Chondrocyte (in vitro differentiated cells): ENCODE data around the gene DHX34. TPM values are rescaled to one million over a fixed set of nuclear protein-coding genes. Genes with fewer than 3 reads are reported as not detected.
A peak's percentile ranks its signal among the peaks of the same experiment; 100 is the strongest.

Experiments used
- DNase-seq: peaks from one replicate; pipeline ENCODE4 v3.0.0; 2021; ENCODE audit warnings: mixed read lengths, low spot score
- H3K27ac Mint-ChIP-seq: one replicate; pipeline ENCODE4 v1.8.0; 2021; ENCODE audit warnings: mild to moderate bottlenecking, moderate library complexity, mixed read lengths; ENCODE audit not compliant: unreplicated experiment
- H3K27me3 Mint-ChIP-seq: 2 replicates; pipeline ENCODE4 v1.8.0; 2021; ENCODE audit warnings: low read depth, mixed read lengths
- H3K36me3 Mint-ChIP-seq: 2 replicates; pipeline ENCODE4 v1.8.0; 2021; ENCODE audit warnings: low read depth, mixed read lengths
- H3K4me1 Mint-ChIP-seq: 2 replicates; pipeline ENCODE4 v1.8.0; 2021; ENCODE audit warnings: low read depth, mild to moderate bottlenecking, mixed read lengths
- H3K4me3 Mint-ChIP-seq: one replicate; pipeline ENCODE4 v1.8.0; 2021; ENCODE audit warnings: mild to moderate bottlenecking, moderate library complexity, mixed read lengths; ENCODE audit not compliant: unreplicated experiment
- H3K9me3 Mint-ChIP-seq: 2 replicates; pipeline ENCODE4 v1.8.0; 2021; ENCODE audit warnings: low read depth, mixed read lengths
- total RNA-seq: library from RNA; stranded (reverse); gene quantifications from 3 replicates; pipeline ENCODE4 v1.2.1, GENCODE V29; 2021
- TF ChIP-seq, protein P1 (sequence below): fragments of 200-600 bp; sonication (generic); IDR thresholded peaks from 2 replicates; pipeline ENCODE4 v1.5.0; 2021; ENCODE audit warnings: antibody characterized with exemption, mild to moderate bottlenecking, moderate library complexity

Gene DHX34
- total RNA-seq, 1 donor from 2014 or later: 15.6 TPM

DNA sequence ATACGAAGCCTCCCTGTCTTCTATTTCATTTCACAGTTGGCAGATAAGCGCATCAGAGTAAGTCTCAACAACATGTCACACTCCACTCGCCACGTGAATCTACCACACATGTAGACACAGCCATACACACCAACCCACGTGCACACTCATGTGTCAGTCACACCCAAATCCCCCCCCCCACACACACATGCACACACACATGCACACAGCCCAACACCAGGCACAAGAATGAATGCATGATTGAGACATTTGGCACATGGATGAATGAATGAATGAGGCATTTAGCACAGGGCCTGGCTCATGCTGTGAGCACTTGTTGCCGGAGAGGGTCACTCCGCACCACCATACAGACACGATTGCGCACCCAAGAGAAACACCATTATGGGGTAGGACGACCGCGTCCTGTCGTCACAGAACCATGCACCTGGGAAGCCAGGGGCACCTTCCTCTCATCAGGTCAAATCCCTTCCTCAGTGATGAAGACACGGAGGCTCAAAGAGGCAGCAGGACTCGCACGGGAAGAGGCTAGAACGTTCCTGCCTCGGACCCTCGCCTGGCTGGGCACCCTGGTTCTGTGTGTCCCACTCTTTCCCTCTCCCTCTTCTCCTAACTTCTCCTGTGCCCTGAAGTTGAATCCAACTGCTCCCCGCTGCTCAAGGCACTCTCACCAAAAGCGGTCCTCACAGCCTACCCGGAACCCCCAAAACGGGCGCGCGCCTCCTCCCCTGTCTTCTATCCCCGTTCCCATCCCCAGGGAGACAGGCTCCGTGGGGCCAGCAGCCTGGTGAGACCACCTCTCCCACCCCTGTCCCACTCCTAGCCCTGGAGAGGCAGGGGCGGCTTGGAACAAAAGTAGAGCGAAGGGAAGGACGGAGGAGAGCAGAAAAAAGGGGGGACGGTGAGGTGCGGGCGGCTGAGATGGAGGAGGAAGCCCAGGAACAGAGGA lies 68.9 kb downstream of the DHX34 start:
- TF ChIP-seq, protein P1, sequence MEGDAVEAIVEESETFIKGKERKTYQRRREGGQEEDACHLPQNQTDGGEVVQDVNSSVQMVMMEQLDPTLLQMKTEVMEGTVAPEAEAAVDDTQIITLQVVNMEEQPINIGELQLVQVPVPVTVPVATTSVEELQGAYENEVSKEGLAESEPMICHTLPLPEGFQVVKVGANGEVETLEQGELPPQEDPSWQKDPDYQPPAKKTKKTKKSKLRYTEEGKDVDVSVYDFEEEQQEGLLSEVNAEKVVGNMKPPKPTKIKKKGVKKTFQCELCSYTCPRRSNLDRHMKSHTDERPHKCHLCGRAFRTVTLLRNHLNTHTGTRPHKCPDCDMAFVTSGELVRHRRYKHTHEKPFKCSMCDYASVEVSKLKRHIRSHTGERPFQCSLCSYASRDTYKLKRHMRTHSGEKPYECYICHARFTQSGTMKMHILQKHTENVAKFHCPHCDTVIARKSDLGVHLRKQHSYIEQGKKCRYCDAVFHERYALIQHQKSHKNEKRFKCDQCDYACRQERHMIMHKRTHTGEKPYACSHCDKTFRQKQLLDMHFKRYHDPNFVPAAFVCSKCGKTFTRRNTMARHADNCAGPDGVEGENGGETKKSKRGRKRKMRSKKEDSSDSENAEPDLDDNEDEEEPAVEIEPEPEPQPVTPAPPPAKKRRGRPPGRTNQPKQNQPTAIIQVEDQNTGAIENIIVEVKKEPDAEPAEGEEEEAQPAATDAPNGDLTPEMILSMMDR: no peak
- no peak for DNase-seq
- Mint-ChIP-seq H3K36me3 (peaks cover 18% of the 10 kb centered on the region), H3K27me3 (peaks cover 15% of the 10 kb centered on the region), H3K4me1 (peaks cover 52% of the 10 kb centered on the region), H3K9me3 (no peaks in the 10 kb centered on the region), H3K4me3 (peak overlapping the region; percentile 80), H3K27ac (peak overlapping the region; percentile 24)

- no peaks in the 10 kb centered on the region for H3K9me3 Mint-ChIP-seq
- H3K4me1 Mint-ChIP-seq: peaks cover 52% of the 10 kb centered on the region
- peaks cover 14% of the 10 kb centered on the region for H3K36me3 Mint-ChIP-seq
- peak overlapping the region; percentile 24 for H3K27ac Mint-ChIP-seq
- peaks cover 16% of the 10 kb centered on the region for H3K27me3 Mint-ChIP-seq
- peak overlapping the region; percentile 80 for H3K4me3 Mint-ChIP-seq
- DNase-seq: no peak
- TF ChIP-seq, protein P1: no peak
Measured at GRCh38 chr19:47418692-47419029, 69.5 kb downstream of the DHX34 start.

DNA sequence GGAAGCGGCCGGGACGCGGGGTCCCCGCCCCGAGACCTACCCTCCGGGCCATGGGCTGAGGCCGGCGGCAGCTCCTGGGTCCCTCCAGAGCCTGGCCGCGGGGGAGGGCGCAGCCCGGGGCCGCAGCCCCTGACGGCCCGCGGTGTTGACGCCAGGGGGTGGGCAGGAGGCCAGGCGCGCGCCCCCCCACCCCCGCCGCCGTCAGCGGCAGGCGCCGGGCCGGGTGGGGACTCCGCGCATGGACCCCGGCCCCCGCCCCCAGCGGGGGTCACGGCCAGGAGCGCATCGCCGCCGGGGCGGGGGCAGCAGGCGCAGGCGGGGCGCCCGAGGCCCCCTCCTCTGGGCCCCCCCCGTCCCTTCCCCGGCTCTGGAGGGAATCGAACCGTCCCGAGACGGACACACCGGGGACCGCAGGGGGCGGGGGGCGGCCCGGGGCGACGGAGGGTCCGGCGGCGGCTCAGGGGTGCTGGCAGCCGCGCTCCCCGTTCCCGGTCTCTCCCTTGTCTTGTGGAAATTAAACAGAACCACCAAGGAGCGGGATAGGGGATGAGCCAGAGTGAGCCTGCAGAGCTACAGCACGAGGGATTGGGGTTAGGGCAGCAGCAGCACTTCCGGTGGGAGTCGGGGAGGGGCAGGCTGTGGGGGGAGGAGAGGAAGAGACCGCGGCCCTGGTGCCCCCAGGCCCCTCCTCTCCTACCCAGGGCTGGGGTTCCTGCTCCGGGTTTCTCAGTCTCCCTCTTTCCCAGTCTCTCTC lies 70.1 kb downstream of the DHX34 start, which contains the start of gene MEIS3:
Gene MEIS3, minus strand, starts transcription at position 498 of the 754 bp plus-strand sequence. Its CDS starts 446 bp downstream, at position 52.
- Mint-ChIP-seq H3K27me3 (peaks cover 16% of the 10 kb centered on the region), H3K4me3 (peak within 1 kb of the TSS; percentile 80), H3K4me1 (peaks cover 52% of the 10 kb centered on the region), H3K9me3 (no peaks in the 10 kb centered on the region), H3K36me3 (peaks cover 11% of the 10 kb centered on the region), H3K27ac (peak within 1 kb of the TSS; percentile 65)
- DNase-seq: no peak
- TF ChIP-seq, protein P1: no peak

- TF ChIP-seq, protein P1: no peak
- peaks cover 6% of the 10 kb centered on the region for H3K36me3 Mint-ChIP-seq
- H3K4me1 Mint-ChIP-seq: peaks cover 52% of the 10 kb centered on the region
- no peak overlapping the region for H3K4me3 Mint-ChIP-seq
- H3K9me3 Mint-ChIP-seq: no peaks in the 10 kb centered on the region
- peak overlapping the region; percentile 61 for H3K27ac Mint-ChIP-seq
- peaks cover 16% of the 10 kb centered on the region for H3K27me3 Mint-ChIP-seq
- DNase-seq: no peak
Measured at GRCh38 chr19:47419789-47420188, 70.7 kb downstream of the DHX34 start.

- H3K4me3 Mint-ChIP-seq: peak overlapping the region; percentile 34
- peaks cover 52% of the 10 kb centered on the region for H3K4me1 Mint-ChIP-seq
- H3K27ac Mint-ChIP-seq: no peak overlapping the region
Measured at GRCh38 chr19:47421244-47421786, 72.2 kb downstream of the DHX34 start.

More at GRCh38 chr19:47421244-47421786, 72.2 kb downstream of the DHX34 start:
- Mint-ChIP-seq H3K27me3 (peaks cover 16% of the 10 kb centered on the region), H3K36me3 (peaks cover 2% of the 10 kb centered on the region), H3K9me3 (no peaks in the 10 kb centered on the region)
- TF ChIP-seq, protein P1: no peak
- no peak for DNase-seq
